Measurements from ENCODE around the gene NBPF1.
"Not testable (repeated sequence)": the region's sequence is repeated elsewhere in the genome, so short reads cannot be mapped to it uniquely, and the experiment has no call there.

DNA sequence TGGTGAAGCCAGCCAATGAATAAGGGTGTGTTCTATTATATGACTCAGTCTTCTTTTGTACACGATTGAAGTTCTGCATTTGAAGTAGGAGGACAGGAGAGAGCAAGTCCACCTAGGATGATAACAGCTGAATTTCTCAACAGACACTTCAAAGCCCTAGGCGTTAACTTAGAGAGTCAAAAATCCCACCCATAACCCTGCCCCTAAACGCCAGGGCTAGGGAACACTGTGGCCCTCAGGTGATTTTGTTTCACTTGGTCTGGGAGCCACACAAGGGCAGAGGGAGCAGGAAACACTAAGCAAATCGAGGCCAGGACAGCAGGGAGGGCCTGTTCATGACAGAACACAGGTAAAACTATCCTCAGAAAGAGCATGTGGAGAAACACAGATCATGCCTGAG, 52.3 kb downstream of the NBPF1 start:
- TF ChIP-seq CTCF (conservative IDR thresholded peaks at IDR 0.05; ENCODE audit: low read length); EZH2phosphoT487 (IDR thresholded peaks at IDR 0.05; ENCODE audit: borderline replicate concordance, low read depth, low read length): not testable (repeated sequence)

Measured in OCI-LY7 (cell line).